GM06990 (cell line): ENCODE data around the gene CDK5.
A peak's percentile ranks its signal among the peaks of the same experiment; 100 is the strongest.

Source experiments
- DNase-seq: peaks from one replicate; pipeline ENCODE4 v3.0.0-alpha.2; 2011; ENCODE audit not compliant: insufficient read length; ENCODE audit errors: extremely low read depth
- H3K27me3 ChIP-seq: replicated peaks from 2 replicates; pipeline ENCODE4 v1.6.0; 2011; ENCODE audit warnings: low read length; ENCODE audit not compliant: control insufficient read depth, insufficient read depth
- H3K36me3 ChIP-seq: 2 replicates; pipeline ENCODE4 v1.5.1; 2011; ENCODE audit warnings: low read length; ENCODE audit not compliant: control insufficient read depth, insufficient read depth
- H3K4me3 ChIP-seq: replicated peaks from 2 replicates; pipeline ENCODE4 v1.5.1; 2011; ENCODE audit warnings: low read depth, mild to moderate bottlenecking, control low read depth, low read length
- TF ChIP-seq, protein P1 (sequence below): IDR thresholded peaks from 2 replicates; pipeline ENCODE4 v1.5.1; 2011; ENCODE audit warnings: low read length, control low read depth, mild to moderate bottlenecking, inconsistent platforms; ENCODE audit not compliant: insufficient read depth, poor library complexity, severe bottlenecking

The CDK5 gene

DNA sequence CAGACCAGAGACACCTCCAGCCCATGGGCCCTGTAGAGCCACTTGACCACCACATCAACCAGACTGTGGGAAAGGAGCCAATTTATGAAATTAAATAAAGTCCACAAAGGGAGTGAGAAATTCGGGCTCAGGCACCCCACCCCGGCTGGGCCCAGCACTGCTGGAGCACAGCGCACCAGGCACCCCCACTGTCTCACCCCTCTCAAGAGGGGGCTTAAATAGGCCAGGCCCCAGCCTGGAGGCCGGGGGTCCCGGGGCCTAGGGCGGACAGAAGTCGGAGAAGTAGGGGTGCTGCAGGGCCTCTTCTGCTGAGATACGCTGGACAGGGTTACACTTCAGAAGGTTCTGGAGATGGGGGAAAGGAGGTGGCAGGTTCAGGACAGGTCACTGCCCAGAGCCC lies 3.9 kb downstream of the CDK5 start:
- no peak for DNase-seq
- TF ChIP-seq, protein P1, sequence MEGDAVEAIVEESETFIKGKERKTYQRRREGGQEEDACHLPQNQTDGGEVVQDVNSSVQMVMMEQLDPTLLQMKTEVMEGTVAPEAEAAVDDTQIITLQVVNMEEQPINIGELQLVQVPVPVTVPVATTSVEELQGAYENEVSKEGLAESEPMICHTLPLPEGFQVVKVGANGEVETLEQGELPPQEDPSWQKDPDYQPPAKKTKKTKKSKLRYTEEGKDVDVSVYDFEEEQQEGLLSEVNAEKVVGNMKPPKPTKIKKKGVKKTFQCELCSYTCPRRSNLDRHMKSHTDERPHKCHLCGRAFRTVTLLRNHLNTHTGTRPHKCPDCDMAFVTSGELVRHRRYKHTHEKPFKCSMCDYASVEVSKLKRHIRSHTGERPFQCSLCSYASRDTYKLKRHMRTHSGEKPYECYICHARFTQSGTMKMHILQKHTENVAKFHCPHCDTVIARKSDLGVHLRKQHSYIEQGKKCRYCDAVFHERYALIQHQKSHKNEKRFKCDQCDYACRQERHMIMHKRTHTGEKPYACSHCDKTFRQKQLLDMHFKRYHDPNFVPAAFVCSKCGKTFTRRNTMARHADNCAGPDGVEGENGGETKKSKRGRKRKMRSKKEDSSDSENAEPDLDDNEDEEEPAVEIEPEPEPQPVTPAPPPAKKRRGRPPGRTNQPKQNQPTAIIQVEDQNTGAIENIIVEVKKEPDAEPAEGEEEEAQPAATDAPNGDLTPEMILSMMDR = no peak
- Histone ChIP-seq H3K27me3 (no peaks in the 10 kb centered on the region), H3K4me3 (no peak overlapping the region), H3K36me3 (peaks cover 3% of the 10 kb centered on the region)

DNA sequence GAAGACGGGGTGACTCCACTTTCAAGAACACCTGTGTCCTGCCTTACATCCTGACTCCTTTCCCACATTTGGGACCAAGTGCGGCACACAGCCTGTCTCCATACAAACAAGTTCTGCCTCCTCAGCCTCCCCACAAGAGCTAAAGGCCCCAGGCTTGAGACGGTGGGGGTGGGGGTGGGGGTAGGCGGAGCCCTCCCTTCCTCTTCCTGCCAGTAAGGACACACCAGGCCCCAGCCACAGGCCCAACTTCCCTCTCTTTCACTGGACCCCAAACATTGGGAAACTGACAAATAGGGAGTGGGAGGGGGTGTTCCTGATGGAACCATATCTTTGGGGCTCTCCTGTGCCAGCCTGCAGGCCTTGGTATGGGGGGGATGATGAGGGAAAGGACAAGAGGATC lies 4.6 kb downstream of the CDK5 start:
- no peaks in the 10 kb centered on the region for H3K27me3 ChIP-seq
- TF ChIP-seq, protein P1 = no peak
- H3K4me3 ChIP-seq = no peak overlapping the region
- H3K36me3 ChIP-seq = peaks cover 3% of the 10 kb centered on the region
- DNase-seq = no peak

DNA sequence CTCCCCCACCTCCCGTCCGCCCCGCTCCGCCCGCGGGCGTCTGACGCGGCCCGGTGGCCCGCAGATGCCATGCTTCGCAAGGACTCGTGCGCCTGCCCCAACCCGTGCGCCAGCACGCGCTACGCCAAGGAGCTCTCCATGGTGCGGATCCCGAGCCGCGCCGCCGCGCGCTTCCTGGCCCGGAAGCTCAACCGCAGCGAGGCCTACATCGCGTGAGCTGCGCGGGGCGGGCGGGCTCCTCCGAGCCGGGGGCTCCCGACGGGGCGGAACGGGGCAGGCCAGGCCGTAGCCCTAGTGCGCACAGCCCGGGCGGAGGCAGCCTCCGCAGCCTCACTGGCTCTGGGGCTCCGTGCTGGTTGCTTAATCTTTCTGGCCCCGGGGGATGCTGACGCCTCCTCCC lies 6.6 kb downstream of the CDK5 start:
- H3K4me3 ChIP-seq = no peak overlapping the region
- peak; percentile 47 for DNase-seq
- H3K27me3 ChIP-seq = no peaks in the 10 kb centered on the region
- TF ChIP-seq, protein P1 = no peak
- peaks cover 3% of the 10 kb centered on the region for H3K36me3 ChIP-seq

DNA sequence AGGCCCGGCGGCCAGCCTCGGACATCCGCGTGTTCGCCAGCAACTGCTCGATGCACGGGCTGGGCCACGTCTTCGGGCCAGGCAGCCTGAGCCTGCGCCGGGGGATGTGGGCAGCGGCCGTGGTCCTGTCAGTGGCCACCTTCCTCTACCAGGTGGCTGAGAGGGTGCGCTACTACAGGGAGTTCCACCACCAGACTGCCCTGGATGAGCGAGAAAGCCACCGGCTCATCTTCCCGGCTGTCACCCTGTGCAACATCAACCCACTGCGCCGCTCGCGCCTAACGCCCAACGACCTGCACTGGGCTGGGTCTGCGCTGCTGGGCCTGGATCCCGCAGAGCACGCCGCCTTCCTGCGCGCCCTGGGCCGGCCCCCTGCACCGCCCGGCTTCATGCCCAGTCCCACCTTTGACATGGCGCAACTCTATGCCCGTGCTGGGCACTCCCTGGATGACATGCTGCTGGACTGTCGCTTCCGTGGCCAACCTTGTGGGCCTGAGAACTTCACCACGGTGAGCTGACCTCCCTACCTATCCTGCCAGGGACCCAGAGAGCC lies 8.7 kb downstream of the CDK5 start:
- no peak for DNase-seq
- TF ChIP-seq, protein P1 = no peak
- peaks cover 2% of the 10 kb centered on the region for H3K36me3 ChIP-seq
- no peaks in the 10 kb centered on the region for H3K27me3 ChIP-seq
- H3K4me3 ChIP-seq = no peak overlapping the region

DNA sequence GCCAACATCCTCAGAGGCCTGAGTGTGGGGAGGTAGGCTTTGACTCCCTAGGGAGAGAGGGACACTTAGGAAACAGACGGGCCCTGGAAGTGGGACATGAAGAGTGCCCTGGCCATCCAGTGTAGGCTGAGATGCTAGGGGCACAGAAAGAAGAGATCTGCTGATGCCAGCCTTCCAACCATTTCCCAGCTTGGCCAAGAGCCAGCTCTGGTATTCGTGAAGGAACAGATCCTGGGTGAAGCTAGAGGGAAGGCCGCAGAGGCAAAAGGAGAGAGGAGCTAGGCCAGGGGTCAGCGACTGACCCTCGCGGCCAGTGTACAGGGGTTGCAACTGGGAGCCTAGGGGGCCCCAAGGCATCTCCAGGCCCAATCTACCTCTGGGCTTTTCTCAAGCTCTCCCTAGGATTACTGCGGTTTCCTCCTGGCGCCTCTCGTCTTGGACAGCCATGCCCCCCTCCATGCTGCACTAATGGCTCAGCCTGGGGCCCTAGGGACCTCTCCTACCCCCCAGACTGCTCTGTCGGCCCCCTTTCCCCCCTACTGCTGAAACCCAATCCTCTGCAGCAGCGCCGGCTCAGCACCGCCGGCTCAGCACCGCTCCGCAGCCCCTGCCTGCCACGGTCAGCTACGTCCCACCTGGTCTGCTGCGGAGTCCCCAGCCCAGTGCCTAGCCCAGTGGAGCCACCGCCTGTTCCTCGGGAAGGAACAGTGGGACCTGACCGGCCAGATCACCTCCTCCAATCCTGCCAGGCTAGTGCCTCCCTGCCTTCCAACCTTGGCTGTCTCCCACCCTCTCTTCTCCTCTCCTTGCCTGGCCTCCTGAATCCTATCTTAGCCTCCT lies 9.5 kb downstream of the CDK5 start, which contains the start of gene ASIC3:
TSS of gene ASIC3 (plus strand) at position 556 of the 840 bp plus-strand sequence. CDS start 355 bp downstream, outside the sequence.
- H3K27me3 ChIP-seq = no peaks in the 10 kb centered on the region
- peaks cover 2% of the 10 kb centered on the region for H3K36me3 ChIP-seq
- no peak for DNase-seq
- no peak within 1 kb of the TSS for H3K4me3 ChIP-seq
- TF ChIP-seq, protein P1 = no peak
